ENCODE data around the gene CHD1.
"Not testable (repeated sequence)": the region's sequence is repeated elsewhere in the genome, so short reads cannot be mapped to it uniquely, and the experiment has no call there.

DNA sequence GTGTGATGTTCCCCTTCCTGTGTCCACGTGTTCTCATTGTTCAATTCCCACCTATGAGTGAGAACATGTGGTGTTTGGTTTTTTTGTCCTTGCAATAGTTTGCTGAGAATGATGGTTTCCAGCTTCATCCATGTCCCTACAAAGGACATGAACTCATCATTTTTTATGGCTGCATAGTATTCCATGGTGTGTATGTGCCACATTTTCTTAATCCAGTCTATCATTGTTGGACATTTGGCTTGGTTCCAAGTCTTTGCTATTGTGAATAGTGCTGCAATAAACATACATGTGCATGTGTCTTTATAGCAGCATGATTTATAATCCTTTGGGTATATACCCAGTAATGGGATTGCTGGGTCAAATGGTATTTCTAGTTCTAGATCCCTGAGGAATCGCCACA lies 26.7 kb upstream of the CHD1 start:
- TF ChIP-seq CTCF, POLR2A (IDR thresholded peaks at IDR 0.05): not testable (repeated sequence)
